ENCODE data around the gene NREP. TPM values are rescaled to one million over a fixed set of nuclear protein-coding genes. Genes with fewer than 3 reads are reported as not detected.
A peak's percentile ranks its signal among the peaks of the same experiment; 100 is the strongest.

The NREP gene
- total and polyA plus RNA-seq, 2 experiments from 2014 or later = 177 to 263 TPM

- Histone ChIP-seq H3K4me3 (no peak overlapping the region), H3K27ac (peak overlapping the region; percentile 68), H3K27me3 (no peaks in the 10 kb centered on the region), H3K4me1 (ENCODE audit: insufficient read depth) (peaks cover 24% of the 10 kb centered on the region), H4K20me1 (ENCODE audit: insufficient read depth, poor library complexity, severe bottlenecking) (no peaks in the 10 kb centered on the region), H3K4me2 (peak overlapping the region; percentile 64), H3K9me3 (ENCODE audit: low read depth) (no peaks in the 10 kb centered on the region), H3K79me2 (no peaks in the 10 kb centered on the region), H2AFZ (peak overlapping the region; percentile 0), H3K36me3 (replicated peaks; ENCODE audit: insufficient read depth, low read depth) (no peaks in the 10 kb centered on the region), H3K9me2 (replicated peaks; ENCODE audit: insufficient read depth) (no peaks in the 10 kb centered on the region)
- DNase-seq (ENCODE audit: low spot score) = no peak
- TF ChIP-seq CTCF (IDR thresholded peaks at IDR 0.05; ENCODE audit: poor library complexity) (no peak), EZH2phosphoT487 (IDR thresholded peaks at IDR 0.05; ENCODE audit: low read depth, severe bottlenecking, unreplicated experiment) (no peak), EZH2 (IDR thresholded peaks at IDR 0.05; ENCODE audit: borderline replicate concordance) (no peak)
- WGBS (ENCODE audit: low lambda C conversion rate, missing lambda C conversion rate) = 75% methylated on average over 6 of the region's 6 CpGs
Observed at GRCh38 chr5:111682121-111682520, 74.9 kb downstream of the NREP start.

- H3K4me1 ChIP-seq (ENCODE audit: insufficient read depth) = peaks cover 24% of the 10 kb centered on the region
- H2AFZ ChIP-seq = peak overlapping the region; percentile 0
- peak overlapping the region; percentile 68 for H3K27ac ChIP-seq
- H3K36me3 ChIP-seq (replicated peaks; ENCODE audit: insufficient read depth, low read depth) = no peaks in the 10 kb centered on the region
- peak; percentile 14 for DNase-seq (ENCODE audit: low spot score)
- H3K4me3 ChIP-seq = no peak overlapping the region
- H3K27me3 ChIP-seq = no peaks in the 10 kb centered on the region
- no peaks in the 10 kb centered on the region for H3K79me2 ChIP-seq
- H3K9me3 ChIP-seq (ENCODE audit: low read depth) = no peaks in the 10 kb centered on the region
- no peaks in the 10 kb centered on the region for H4K20me1 ChIP-seq (ENCODE audit: insufficient read depth, poor library complexity, severe bottlenecking)
- H3K4me2 ChIP-seq = peak overlapping the region; percentile 64
- TF ChIP-seq EZH2phosphoT487 (IDR thresholded peaks at IDR 0.05; ENCODE audit: low read depth, severe bottlenecking, unreplicated experiment) (no peak), CTCF (IDR thresholded peaks at IDR 0.05; ENCODE audit: poor library complexity) (no peak), EZH2 (IDR thresholded peaks at IDR 0.05; ENCODE audit: borderline replicate concordance) (no peak)
- WGBS (ENCODE audit: low lambda C conversion rate, missing lambda C conversion rate) = 54% methylated on average over 8 of the region's 8 CpGs
- H3K9me2 ChIP-seq (replicated peaks; ENCODE audit: insufficient read depth) = no peaks in the 10 kb centered on the region
Observed at GRCh38 chr5:111681414-111682120, 75.4 kb downstream of the NREP start.

GRCh38 chr5:111680737-111681413 lies 76.1 kb downstream of the NREP start:
- H3K4me2 ChIP-seq = peak overlapping the region; percentile 64

More at GRCh38 chr5:111680737-111681413, 76.1 kb downstream of the NREP start:
- no peaks in the 10 kb centered on the region for H3K9me3 ChIP-seq (ENCODE audit: low read depth)
- H2AFZ ChIP-seq = no peak overlapping the region
- peaks cover 24% of the 10 kb centered on the region for H3K4me1 ChIP-seq (ENCODE audit: insufficient read depth)
- H3K79me2 ChIP-seq = no peaks in the 10 kb centered on the region
- peak overlapping the region; percentile 68 for H3K27ac ChIP-seq
- peak; percentile 85 for DNase-seq (ENCODE audit: low spot score)
- H3K27me3 ChIP-seq = no peaks in the 10 kb centered on the region
- H3K9me2 ChIP-seq (replicated peaks; ENCODE audit: insufficient read depth) = no peaks in the 10 kb centered on the region
- TF ChIP-seq EZH2 (IDR thresholded peaks at IDR 0.05; ENCODE audit: borderline replicate concordance) = no peak
- no peak for TF ChIP-seq CTCF (IDR thresholded peaks at IDR 0.05; ENCODE audit: poor library complexity)
- no peak for TF ChIP-seq EZH2phosphoT487 (IDR thresholded peaks at IDR 0.05; ENCODE audit: low read depth, severe bottlenecking, unreplicated experiment)
- no peaks in the 10 kb centered on the region for H3K36me3 ChIP-seq (replicated peaks; ENCODE audit: insufficient read depth, low read depth)
- H3K4me3 ChIP-seq = no peak overlapping the region
- WGBS (ENCODE audit: low lambda C conversion rate, missing lambda C conversion rate) = 28% methylated on average over 6 of the region's 6 CpGs
- no peaks in the 10 kb centered on the region for H4K20me1 ChIP-seq (ENCODE audit: insufficient read depth, poor library complexity, severe bottlenecking)
